Measurements from ENCODE around the gene PGM3. TPM values are rescaled to one million over a fixed set of nuclear protein-coding genes. Genes with fewer than 3 reads are reported as not detected.

PGM3 gene
- total and polyA plus RNA-seq, 7 donors, result 6.5 to 18.0 (median 12.7) TPM

DNA sequence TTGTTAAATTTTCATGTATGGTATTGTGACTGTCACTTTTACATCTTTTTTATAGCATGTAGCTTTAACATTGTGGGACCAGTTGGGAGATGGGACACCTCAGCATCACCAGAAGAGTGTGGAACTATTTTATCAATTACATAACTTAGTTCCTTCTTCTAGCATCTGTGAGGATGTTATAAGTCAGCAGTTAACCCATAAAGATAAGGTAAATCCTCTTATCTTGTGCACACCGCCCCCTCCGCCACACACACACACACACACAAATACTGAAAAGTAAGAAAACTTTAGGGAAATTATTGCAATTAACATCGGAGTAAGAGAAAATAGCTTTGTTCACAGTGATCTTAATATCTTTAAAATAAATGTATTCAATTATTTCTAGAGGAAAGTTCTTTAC is 60.9 kb downstream of the PGM3 start:
- no peak for ATAC-seq
- Histone ChIP-seq H3K4me1 (no peaks in the 10 kb centered on the region), H3K9me3 (no peaks in the 10 kb centered on the region), H3K4me3 (no peak overlapping the region), H3K27ac (no peak overlapping the region), H3K36me3 (ENCODE audit: insufficient read depth in 1 of 2, low read depth in 1 of 2) (peaks cover 6 to 97% of the 10 kb centered on the region in 2 donors), H3K27me3 (ENCODE audit: insufficient read depth in 3 of 3, low read length in 2 of 3) (no peaks in the 10 kb centered on the region)
- TF ChIP-seq, protein P1, sequence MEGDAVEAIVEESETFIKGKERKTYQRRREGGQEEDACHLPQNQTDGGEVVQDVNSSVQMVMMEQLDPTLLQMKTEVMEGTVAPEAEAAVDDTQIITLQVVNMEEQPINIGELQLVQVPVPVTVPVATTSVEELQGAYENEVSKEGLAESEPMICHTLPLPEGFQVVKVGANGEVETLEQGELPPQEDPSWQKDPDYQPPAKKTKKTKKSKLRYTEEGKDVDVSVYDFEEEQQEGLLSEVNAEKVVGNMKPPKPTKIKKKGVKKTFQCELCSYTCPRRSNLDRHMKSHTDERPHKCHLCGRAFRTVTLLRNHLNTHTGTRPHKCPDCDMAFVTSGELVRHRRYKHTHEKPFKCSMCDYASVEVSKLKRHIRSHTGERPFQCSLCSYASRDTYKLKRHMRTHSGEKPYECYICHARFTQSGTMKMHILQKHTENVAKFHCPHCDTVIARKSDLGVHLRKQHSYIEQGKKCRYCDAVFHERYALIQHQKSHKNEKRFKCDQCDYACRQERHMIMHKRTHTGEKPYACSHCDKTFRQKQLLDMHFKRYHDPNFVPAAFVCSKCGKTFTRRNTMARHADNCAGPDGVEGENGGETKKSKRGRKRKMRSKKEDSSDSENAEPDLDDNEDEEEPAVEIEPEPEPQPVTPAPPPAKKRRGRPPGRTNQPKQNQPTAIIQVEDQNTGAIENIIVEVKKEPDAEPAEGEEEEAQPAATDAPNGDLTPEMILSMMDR (IDR thresholded peaks at IDR 0.05), result no peak
- WGBS, 3 donors, result 93 to 99% (median 98%) methylated on average over 3 of the region's 3 CpGs
- DNase-seq, result no peak
- intact Hi-C loops (cut with DNase I), result loop anchor here in 1 of 2 donors (10.0 kb wide), 1 partner anchor 937 kb away; no protein-coding TSS in a partner anchor

DNA sequence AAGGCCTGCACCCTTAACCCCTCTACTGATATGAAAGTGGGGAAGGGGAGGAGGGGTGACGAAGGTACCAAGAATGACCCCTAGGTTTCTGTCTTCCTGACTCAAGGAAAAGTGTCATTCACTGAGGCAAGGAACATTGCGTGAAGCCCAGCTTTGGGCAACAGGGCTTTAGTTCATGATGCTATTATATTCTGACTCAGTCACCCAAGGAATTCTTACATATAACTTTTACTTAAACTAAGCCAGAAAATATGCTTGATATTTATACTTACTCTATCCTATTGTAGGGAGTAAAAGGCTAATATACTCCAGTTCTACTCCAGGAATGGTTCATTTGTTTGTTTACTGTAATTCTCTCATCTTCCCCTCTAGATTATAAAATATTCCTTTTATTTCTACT is 65.1 kb downstream of the PGM3 start:
- Histone ChIP-seq H3K9me3 (no peaks in the 10 kb centered on the region), H3K4me3 (no peak overlapping the region), H3K27ac (no peak overlapping the region), H3K36me3 (ENCODE audit: insufficient read depth in 1 of 2, low read depth in 1 of 2) (peaks cover 11 to 100% of the 10 kb centered on the region in 2 donors), H3K27me3 (ENCODE audit: insufficient read depth in 3 of 3, low read length in 2 of 3) (no peaks in the 10 kb centered on the region), H3K4me1 (no peaks in the 10 kb centered on the region)
- no peak for DNase-seq
- WGBS, 3 donors, result 96 to 100% (median 98%) methylated on average over 2 of the region's 2 CpGs
- TF ChIP-seq, protein P1 (IDR thresholded peaks at IDR 0.05), result no peak
- ATAC-seq, result no peak
- intact Hi-C loops (cut with DNase I), result loop anchor here in 1 of 2 donors (5.0 kb wide), 1 partner anchor 39 kb away; no protein-coding TSS in a partner anchor

DNA sequence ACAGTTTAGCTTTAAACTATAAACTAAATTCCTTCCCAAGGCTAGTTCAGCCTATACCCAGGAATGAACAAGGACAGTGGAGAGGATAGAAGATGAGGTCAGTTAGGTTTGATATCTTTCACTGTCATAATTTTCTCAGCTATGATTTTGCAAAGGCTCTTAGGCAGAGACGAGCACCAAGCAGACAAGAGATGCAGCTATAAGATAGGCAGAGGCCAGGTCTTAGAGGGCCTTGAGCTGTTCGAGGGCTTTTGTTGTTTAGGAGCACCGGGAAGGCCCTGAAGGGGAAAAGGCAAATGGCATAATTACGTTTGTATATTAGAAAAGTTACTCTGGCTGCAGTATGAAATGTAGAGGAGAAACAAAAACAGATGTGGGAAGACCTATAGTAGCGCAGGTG is 65.8 kb downstream of the PGM3 start:
- no peaks in the 10 kb centered on the region for H3K27me3 ChIP-seq (ENCODE audit: insufficient read depth in 3 of 3, low read length in 2 of 3)
- H3K4me3 ChIP-seq, result no peak overlapping the region
- intact Hi-C loops (cut with DNase I), result loop anchor here in 1 of 2 donors (5.0 kb wide), 1 partner anchor 40 kb away; no protein-coding TSS in a partner anchor
- H3K4me1 ChIP-seq, result no peaks in the 10 kb centered on the region
- TF ChIP-seq, protein P1 (IDR thresholded peaks at IDR 0.05), result no peak
- 93 to 96% (median 93%) methylated on average over 5 of the region's 5 CpGs for WGBS, 3 donors
- no peak for ATAC-seq
- peaks cover 11 to 100% of the 10 kb centered on the region in 2 donors for H3K36me3 ChIP-seq (ENCODE audit: insufficient read depth in 1 of 2, low read depth in 1 of 2)
- no peaks in the 10 kb centered on the region for H3K9me3 ChIP-seq
- H3K27ac ChIP-seq, result no peak overlapping the region
- DNase-seq, result no peak

DNA sequence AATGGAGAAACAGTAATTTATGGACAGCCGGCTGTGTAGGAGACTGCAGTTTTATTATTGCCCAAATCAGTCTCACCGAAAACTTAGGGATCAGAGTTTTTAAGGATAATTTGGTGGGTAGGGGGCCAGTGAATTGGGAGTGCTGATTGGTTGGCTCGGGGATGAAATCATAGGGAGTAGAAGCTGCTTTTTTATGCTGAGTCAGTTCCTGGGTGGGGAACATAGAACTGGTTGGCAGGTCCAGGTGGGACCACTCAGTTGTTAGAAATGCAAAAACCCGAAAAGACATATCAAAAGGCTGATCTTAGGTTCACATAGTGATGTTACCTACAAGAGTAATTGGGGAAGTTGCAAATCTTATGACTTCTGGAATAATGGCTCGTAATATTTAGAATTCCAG is 66.3 kb downstream of the PGM3 start:
- DNase-seq (no peak), ATAC-seq (no peak)
- Histone ChIP-seq H3K36me3 (ENCODE audit: insufficient read depth in 1 of 2, low read depth in 1 of 2) (peaks cover 8 to 100% of the 10 kb centered on the region in 2 donors), H3K27me3 (ENCODE audit: insufficient read depth in 3 of 3, low read length in 2 of 3) (no peaks in the 10 kb centered on the region), H3K4me3 (no peak overlapping the region), H3K27ac (no peak overlapping the region), H3K4me1 (no peaks in the 10 kb centered on the region), H3K9me3 (no peaks in the 10 kb centered on the region)
- TF ChIP-seq, protein P1 (IDR thresholded peaks at IDR 0.05), result no peak
- WGBS, 3 donors, result 93 to 96% (median 94%) methylated on average over 5 of the region's 5 CpGs
- intact Hi-C loops (cut with DNase I), result loop anchor here in 1 of 2 donors (5.0 kb wide), 1 partner anchor 40 kb away; no protein-coding TSS in a partner anchor

DNA sequence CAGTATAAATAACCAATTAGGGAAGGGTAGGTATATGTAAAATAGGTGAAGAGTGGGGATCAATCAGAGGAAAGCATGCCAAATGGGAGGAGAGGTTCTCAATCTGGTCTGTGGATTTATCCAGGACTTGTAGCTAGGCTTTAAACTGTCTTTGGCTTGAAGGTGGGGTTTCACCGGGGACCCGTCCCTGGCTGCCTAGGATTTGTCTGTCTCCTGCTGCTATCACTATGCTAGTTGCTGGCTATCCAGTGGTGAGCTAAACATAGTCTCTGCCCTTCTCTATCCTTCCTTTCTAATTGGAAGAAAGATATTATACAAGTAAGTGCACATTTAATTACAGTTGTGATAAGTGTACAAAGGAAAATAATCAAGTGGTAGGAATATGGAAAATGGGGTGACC is 66.8 kb downstream of the PGM3 start:
- Histone ChIP-seq H3K9me3 (no peaks in the 10 kb centered on the region), H3K4me3 (no peak overlapping the region), H3K27me3 (ENCODE audit: insufficient read depth in 3 of 3, low read length in 2 of 3) (no peaks in the 10 kb centered on the region), H3K4me1 (no peaks in the 10 kb centered on the region), H3K36me3 (ENCODE audit: insufficient read depth in 1 of 2, low read depth in 1 of 2) (peaks cover 8 to 100% of the 10 kb centered on the region in 2 donors), H3K27ac (no peak overlapping the region)
- WGBS, 3 donors, result 99 to 100% (median 100%) methylated on average over 2 of the region's 2 CpGs
- no peak for ATAC-seq
- TF ChIP-seq, protein P1 (IDR thresholded peaks at IDR 0.05), result no peak
- no peak for DNase-seq
- intact Hi-C loops (cut with DNase I), result loop anchor here in 1 of 2 donors (5.0 kb wide), 1 partner anchor 41 kb away; no protein-coding TSS in a partner anchor

Data from psoas muscle (tissue), 8 donors.